K562 (cell line): ENCODE results near the gene CLCNKB. TPM values are rescaled to one million over a fixed set of nuclear protein-coding genes. Genes with fewer than 3 reads are reported as not detected.

Experiments used
- CHD1 ChIP-seq: fragments of 200-600 bp; sonication (generic); IDR thresholded peaks from one replicate; pipeline ENCODE4 v1.6.1; 2012; ENCODE audit warnings: mild to moderate bottlenecking, moderate library complexity, low read length, inconsistent platforms
- HNRNPH1 ChIP-seq: fragments of 200-400 bp; formaldehyde crosslinking; optimal IDR thresholded peaks from 2 replicates; pipeline ENCODE3; 2017; ENCODE audit warnings: low read depth, mild to moderate bottlenecking, low read length, moderate library complexity
- KDM4B ChIP-seq, 2 experiments: fragments of 450-650 bp in 1 of 2; sonication (generic) in 1 of 2; IDR thresholded peaks; 2 replicates each; pipeline ENCODE4 v1.6.1; 2016 to 2017; ENCODE audit warnings: borderline replicate concordance in 2 of 2, antibody characterized with exemption in 1 of 2, low read depth in 1 of 2, mild to moderate bottlenecking in 1 of 2
- NFIX ChIP-seq: fragments of 250-450 bp; sonication (Bioruptor Pico); IDR thresholded peaks from 2 replicates; pipeline ENCODE4 v1.4.0; 2020; ENCODE audit warnings: low read depth, mild to moderate bottlenecking, moderate library complexity
- NR2C1 ChIP-seq, 2 experiments: fragments of 450-650 bp; IDR thresholded peaks; 2 replicates each; pipeline ENCODE4 v1.6.1; 2017; ENCODE audit warnings: mild to moderate bottlenecking in 2 of 2, antibody characterized with exemption in 1 of 2, inconsistent platforms in 1 of 2, missing compliant biosample characterization in 1 of 2, missing genetic modification characterization in 1 of 2
- PTRF ChIP-seq: fragments of 450-650 bp; IDR thresholded peaks from 2 replicates; pipeline ENCODE4 v1.6.1; 2016; ENCODE audit warnings: mild to moderate bottlenecking, missing genetic modification characterization, missing compliant biosample characterization
- PURB ChIP-seq: sonication (generic); formaldehyde crosslinking; IDR thresholded peaks from 2 replicates; pipeline ENCODE4 v1.9.0; 2021; ENCODE audit warnings: low read depth, mild to moderate bottlenecking, missing genetic modification reagents
- RNF219 ChIP-seq: fragments of 250-450 bp; sonication (Bioruptor Pico); IDR thresholded peaks from 2 replicates; pipeline ENCODE4 v1.5.0; 2022; ENCODE audit warnings: mild to moderate bottlenecking
- SNRNP70 ChIP-seq: fragments of 200-400 bp; formaldehyde crosslinking; optimal IDR thresholded peaks from 2 replicates; pipeline ENCODE3; 2017; ENCODE audit warnings: low read depth, low read length
- SPI1 ChIP-seq: IDR thresholded peaks from 2 replicates; pipeline ENCODE4 v1.6.1; 2011; ENCODE audit warnings: low read depth, low read length, control low read depth, borderline replicate concordance
- TCF15 ChIP-seq: fragments of 250-450 bp; sonication (Bioruptor Pico); IDR thresholded peaks from 2 replicates; pipeline ENCODE4 v1.8.0; 2022; ENCODE audit warnings: moderate library complexity, mild to moderate bottlenecking, inconsistent platforms
- TCF7 ChIP-seq: sonication (generic); IDR thresholded peaks from 2 replicates; pipeline ENCODE4 v1.6.1; 2016; ENCODE audit warnings: antibody characterized with exemption, borderline replicate concordance
- TCFL5 ChIP-seq: fragments of 250-450 bp; sonication (Bioruptor Pico); conservative IDR thresholded peaks from 2 replicates; pipeline ENCODE4 v1.6.1; 2021; ENCODE audit warnings: mild to moderate bottlenecking, moderate library complexity, matching md5 sums
- TSC22D4 ChIP-seq: fragments of 450-650 bp; IDR thresholded peaks from 2 replicates; pipeline ENCODE4 v1.6.1; 2016; ENCODE audit warnings: missing genetic modification characterization, missing biosample characterization, control low read depth
- U2AF2 ChIP-seq: fragments of 200-400 bp; formaldehyde crosslinking; optimal IDR thresholded peaks from 2 replicates; pipeline ENCODE3; 2017; ENCODE audit warnings: low read depth, mild to moderate bottlenecking, low read length
- ZFX ChIP-seq: sonication (generic); formaldehyde crosslinking; IDR thresholded peaks from 2 replicates; pipeline ENCODE4 v1.8.0; 2022; ENCODE audit warnings: mild to moderate bottlenecking, missing genetic modification reagents, moderate library complexity
- ZNF143 ChIP-seq: sonication (generic); formaldehyde crosslinking; IDR thresholded peaks from 2 replicates; pipeline ENCODE4 v1.9.0; 2022; ENCODE audit warnings: mild to moderate bottlenecking, missing genetic modification reagents
- ZNF239 ChIP-seq: fragments of 250-450 bp; sonication (Bioruptor Pico); IDR thresholded peaks from 2 replicates; pipeline ENCODE4 v1.4.0; 2020; ENCODE audit warnings: mild to moderate bottlenecking
- ZNF280A ChIP-seq: fragments of 450-650 bp; IDR thresholded peaks from 2 replicates; pipeline ENCODE4 v1.6.1; 2018; ENCODE audit warnings: mild to moderate bottlenecking, low read depth; ENCODE audit not compliant: partially characterized antibody
- ZNF696 ChIP-seq: fragments of 250-450 bp; sonication (Bioruptor Pico); conservative IDR thresholded peaks from 2 replicates; pipeline ENCODE4 v1.4.0; 2020; ENCODE audit warnings: mild to moderate bottlenecking, moderate library complexity
- polyA plus RNA-seq, 8 experiments: library from polyadenylated mRNA; depleted of rRNA in 4 of 8; stranded (reverse) in 5 of 8; unstranded in 3 of 8; fragments of >200 nt; fragmentation: Nextera tagmentation in 2 of 8; fragmentation: Illumina TruSeq in 1 of 8; extraction: Ambion mirVana in 2 of 8; extraction: Trizol in 1 of 8; gene quantifications; 2 replicates each; pipeline versions ENCODE4 v1.2.1 to v1.2.3, GENCODE V29; 2011 to 2014; ENCODE audit warnings: inconsistent platforms in 1 of 8, missing spikeins in 1 of 8
- total RNA-seq, 7 experiments: library from RNA; depleted of rRNA in 6 of 7; stranded (reverse); fragments of >200 nt in 6 of 7; fragmentation: Illumina TruSeq in 2 of 7; extraction: Trizol in 2 of 7; gene quantifications; 2 replicates each; pipeline versions ENCODE4 v1.2.1 to v1.2.3, GENCODE V29; 2011 to 2021; ENCODE audit warnings: low replicate concordance in 1 of 7
- TF ChIP-seq, protein P1 (sequence below): sonication (generic); formaldehyde crosslinking; IDR thresholded peaks from 2 replicates; pipeline ENCODE4 v1.8.1; 2023; ENCODE audit warnings: mild to moderate bottlenecking, missing genetic modification reagents, moderate library complexity
- TF ChIP-seq, protein P2 (sequence below): fragments of 250-450 bp; sonication (Bioruptor Pico); IDR thresholded peaks from 2 replicates; pipeline ENCODE4 v1.8.0; 2021; ENCODE audit warnings: moderate library complexity, mild to moderate bottlenecking, inconsistent platforms

CLCNKB gene
- total and polyA plus RNA-seq, 9 of the 15 experiments (the other 6 are each of a cell fraction or from before 2014, with no cell fraction given): 0.08 to 1.7 (median 0.64) TPM

DNA sequence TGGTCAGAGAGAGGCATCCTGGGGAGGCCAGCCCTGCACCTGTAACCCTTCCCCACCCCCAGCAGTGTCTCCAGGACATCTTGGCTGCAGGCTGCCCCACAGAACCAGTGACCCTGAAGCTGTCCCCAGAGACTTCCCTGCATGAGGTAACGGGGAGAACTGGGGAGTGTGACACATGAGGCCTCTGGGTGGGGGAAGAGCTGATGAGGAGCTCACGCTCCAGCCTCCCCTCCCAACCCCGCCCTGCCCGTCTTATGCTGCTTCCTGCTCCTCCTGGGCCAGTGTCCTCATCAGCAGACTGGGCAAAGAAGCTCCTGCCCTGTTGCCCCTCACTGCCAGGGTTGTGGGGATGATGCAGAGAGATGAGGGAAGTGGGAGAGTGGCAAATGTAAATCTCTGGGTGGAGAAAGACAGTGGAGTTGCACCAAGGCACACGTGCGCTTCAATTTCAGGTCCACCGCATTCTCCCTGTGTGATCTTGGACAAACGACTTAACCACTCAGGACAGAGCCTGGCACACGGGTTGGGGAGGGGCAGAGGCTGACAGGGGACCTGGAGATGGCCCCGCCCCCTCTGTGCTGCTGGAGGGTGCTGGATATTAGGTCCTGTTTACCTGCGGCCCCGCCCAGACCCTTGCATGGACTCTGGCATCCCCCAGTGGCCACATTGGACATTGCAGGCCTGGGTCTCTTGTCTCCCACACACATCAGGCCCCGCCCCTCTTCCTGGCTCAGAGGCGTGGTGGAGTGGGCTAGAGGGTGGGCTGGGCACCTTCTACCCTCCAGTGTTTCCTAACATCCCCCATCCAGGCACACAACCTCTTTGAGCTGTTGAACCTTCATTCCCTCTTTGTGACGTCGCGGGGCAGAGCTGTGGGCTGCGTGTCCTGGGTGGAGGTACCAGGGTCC lies 12.3 kb downstream of the CLCNKB start (continued):
- TF ChIP-seq PURB (no peak), ZNF696 (no peak), TCF15 (0 out of 2 replicates have a peak, but pooled peaks have one; percentile 51), TCF7 (no peak; the same call in 1 of the 2 replicates), NFIX (CRISPR knock-in tag) (no peak), ZNF239 (CRISPR knock-in tag) (no peak), TCFL5 (CRISPR knock-in tag) (no peak), ZNF143 (CRISPR knock-in tag) (no peak; the same call in 1 of the 2 replicates), HNRNPH1 (no peak), KDM4B (IDR thresholded peaks at IDR 0.05; ENCODE audit: borderline replicate concordance in 2 of 2, low read depth in 1 of 2) (0 out of 4 replicates have a peak, but pooled peaks of 1 of the 2 experiments have one; percentile 13), ZNF280A (no peak), U2AF2 (no peak), SPI1 (0 out of 2 replicates have a peak, but pooled peaks have one; percentile 16), PTRF (tag) (no peak), TSC22D4 (no peak), CHD1 (no peak), RNF219 (CRISPR knock-in tag) (no peak), NR2C1 (IDR thresholded peaks at IDR 0.05) (no peak), NR2C1 (tag; IDR thresholded peaks at IDR 0.05) (no peak), SNRNP70 (no peak), ZFX (CRISPR knock-in tag) (no peak)
- TF ChIP-seq, protein P1, sequence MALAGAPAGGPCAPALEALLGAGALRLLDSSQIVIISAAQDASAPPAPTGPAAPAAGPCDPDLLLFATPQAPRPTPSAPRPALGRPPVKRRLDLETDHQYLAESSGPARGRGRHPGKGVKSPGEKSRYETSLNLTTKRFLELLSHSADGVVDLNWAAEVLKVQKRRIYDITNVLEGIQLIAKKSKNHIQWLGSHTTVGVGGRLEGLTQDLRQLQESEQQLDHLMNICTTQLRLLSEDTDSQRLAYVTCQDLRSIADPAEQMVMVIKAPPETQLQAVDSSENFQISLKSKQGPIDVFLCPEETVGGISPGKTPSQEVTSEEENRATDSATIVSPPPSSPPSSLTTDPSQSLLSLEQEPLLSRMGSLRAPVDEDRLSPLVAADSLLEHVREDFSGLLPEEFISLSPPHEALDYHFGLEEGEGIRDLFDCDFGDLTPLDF (CRISPR knock-in tag): no peak; the same call in 1 of the 2 replicates
- TF ChIP-seq, protein P2, sequence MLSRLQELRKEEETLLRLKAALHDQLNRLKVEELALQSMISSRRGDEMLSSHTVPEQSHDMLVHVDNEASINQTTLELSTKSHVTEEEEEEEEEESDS (CRISPR knock-in tag): no peak
